GM12864 (cell line): ENCODE measurements around the gene SMIM30.

Experiments used
- DNase-seq: peaks from one replicate; pipeline ENCODE4 v3.0.0-alpha.2; 2011; ENCODE audit warnings: low read depth
- H3K4me3 ChIP-seq: 2 replicates; pipeline ENCODE4 v1.5.1; 2011; ENCODE audit warnings: mild to moderate bottlenecking, low read depth, low read length, control low read depth
- TF ChIP-seq, protein P1 (sequence below): IDR thresholded peaks from 2 replicates; pipeline ENCODE4 v1.5.1; 2011; ENCODE audit warnings: low read depth, mild to moderate bottlenecking, moderate library complexity, low read length, control low read depth, inconsistent platforms; ENCODE audit errors: missing control alignments

Gene SMIM30

DNA sequence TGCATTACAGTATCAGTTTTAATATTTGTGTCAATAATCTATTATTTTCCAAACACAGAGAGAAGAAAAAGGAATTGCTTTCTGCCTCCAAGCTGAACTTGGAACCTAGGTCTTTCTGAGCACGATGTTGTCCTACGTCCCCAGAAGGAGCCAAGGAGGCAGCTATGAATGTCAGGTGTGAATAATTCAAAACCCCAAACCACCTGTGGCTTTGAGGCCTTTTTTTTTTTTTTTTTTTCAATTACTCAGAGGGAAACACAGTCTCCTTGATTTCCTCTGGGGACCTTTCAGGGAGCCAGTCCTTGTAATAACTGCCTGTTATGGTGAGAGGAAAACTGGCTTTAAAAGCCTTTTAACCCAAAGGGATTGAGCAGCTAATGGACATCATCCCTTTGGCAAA lies 40.0 kb downstream of the SMIM30 start:
- DNase-seq: no peak
- no peak overlapping the region for H3K4me3 ChIP-seq
- TF ChIP-seq, protein P1, sequence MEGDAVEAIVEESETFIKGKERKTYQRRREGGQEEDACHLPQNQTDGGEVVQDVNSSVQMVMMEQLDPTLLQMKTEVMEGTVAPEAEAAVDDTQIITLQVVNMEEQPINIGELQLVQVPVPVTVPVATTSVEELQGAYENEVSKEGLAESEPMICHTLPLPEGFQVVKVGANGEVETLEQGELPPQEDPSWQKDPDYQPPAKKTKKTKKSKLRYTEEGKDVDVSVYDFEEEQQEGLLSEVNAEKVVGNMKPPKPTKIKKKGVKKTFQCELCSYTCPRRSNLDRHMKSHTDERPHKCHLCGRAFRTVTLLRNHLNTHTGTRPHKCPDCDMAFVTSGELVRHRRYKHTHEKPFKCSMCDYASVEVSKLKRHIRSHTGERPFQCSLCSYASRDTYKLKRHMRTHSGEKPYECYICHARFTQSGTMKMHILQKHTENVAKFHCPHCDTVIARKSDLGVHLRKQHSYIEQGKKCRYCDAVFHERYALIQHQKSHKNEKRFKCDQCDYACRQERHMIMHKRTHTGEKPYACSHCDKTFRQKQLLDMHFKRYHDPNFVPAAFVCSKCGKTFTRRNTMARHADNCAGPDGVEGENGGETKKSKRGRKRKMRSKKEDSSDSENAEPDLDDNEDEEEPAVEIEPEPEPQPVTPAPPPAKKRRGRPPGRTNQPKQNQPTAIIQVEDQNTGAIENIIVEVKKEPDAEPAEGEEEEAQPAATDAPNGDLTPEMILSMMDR: no peak

DNA sequence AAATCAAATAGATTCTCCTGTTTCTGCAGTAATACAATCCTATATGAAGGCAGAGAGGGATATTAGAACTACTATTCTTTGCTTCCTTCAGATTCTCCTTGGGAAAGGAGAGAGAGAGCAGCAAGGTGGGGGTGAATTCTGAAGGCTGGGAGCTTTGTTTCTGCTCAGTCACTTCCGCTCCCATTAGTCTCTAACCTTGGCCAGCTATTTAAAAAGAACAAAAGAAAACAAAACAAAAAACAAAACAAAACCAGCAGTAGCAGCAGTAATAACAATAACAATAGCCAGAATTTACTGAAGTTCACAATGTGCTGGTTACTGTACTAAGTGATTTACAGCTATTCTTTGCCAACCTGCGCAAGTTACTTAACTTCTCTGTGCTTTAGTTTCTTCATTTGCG lies 41.7 kb downstream of the SMIM30 start:
- H3K4me3 ChIP-seq: no peak overlapping the region
- DNase-seq: no peak
- TF ChIP-seq, protein P1: no peak

DNA sequence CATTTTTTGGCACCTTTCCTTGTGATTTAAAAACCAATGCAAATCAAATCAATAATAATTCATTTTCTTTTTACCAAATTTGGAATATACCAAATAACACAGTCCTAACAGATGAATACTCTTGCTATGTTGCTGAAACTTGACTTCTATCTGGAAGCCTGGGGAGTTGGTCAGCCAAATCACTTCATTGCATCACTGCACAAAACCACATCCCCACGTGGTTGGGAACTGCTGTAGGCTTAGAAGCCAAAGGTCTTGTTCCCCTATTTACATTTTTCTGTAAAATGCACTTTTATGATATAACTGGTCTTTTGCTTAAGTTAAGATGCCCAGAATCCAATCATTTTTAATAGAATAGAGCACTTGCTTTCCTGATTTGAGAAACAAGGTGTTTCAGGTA lies 46.9 kb downstream of the SMIM30 start:
- H3K4me3 ChIP-seq: no peak overlapping the region
- TF ChIP-seq, protein P1: no peak
- no peak for DNase-seq
